Pancreas (tissue), 10 donors: ENCODE data around the gene WNT5A. TPM values are rescaled to one million over a fixed set of nuclear protein-coding genes. Genes with fewer than 3 reads are reported as not detected.
A peak's percentile ranks its signal among the peaks of the same experiment; 100 is the strongest.

Source experiments
- ATAC-seq, 4 donors: fragments of 200-7000 bp; cut with Tn5 transposase; one replicate each; pipeline versions ENCODE4 v1.8.0 to v1.9.1; 2020; ENCODE audit warnings: mild to moderate bottlenecking in 4 of 4, moderate library complexity in 4 of 4
- DNase-seq, 6 donors: peaks; one replicate each; pipeline ENCODE4 v3.0.0-alpha.2; 2020
- FAIRE-seq: peaks from 2 replicates; lab custom pipeline; 2012; peaks lifted over from hg19 to GRCh38; lab: Jason Lieb, UNC
- H3K27ac ChIP-seq, 4 donors: fragments of 200-600 bp; sonication (generic); 1 replicate in 3 of 4; 2 replicates in 1 of 4; pipeline versions ENCODE4 v1.5.0 to v1.8.0; 2020
- H3K27me3 ChIP-seq, 4 donors: fragments of 200-600 bp; one replicate each; pipeline ENCODE4 v1.8.0; 2021
- H3K36me3 ChIP-seq, 3 donors: fragments of 200-600 bp; sonication (generic) in 1 of 3; one replicate each; pipeline versions ENCODE4 v1.5.0 to v1.8.0; 2020 to 2021
- H3K4me1 ChIP-seq, 3 donors: fragments of 200-600 bp; one replicate each; pipeline ENCODE4 v1.8.0; 2021
- H3K4me3 ChIP-seq, 4 donors: fragments of 200-600 bp; sonication (generic) in 2 of 4; one replicate each; pipeline versions ENCODE4 v1.5.0 to v1.8.0; 2020 to 2021
- H3K9me3 ChIP-seq, 4 donors: fragments of 200-600 bp; one replicate each; pipeline ENCODE4 v1.8.0; 2021
- WGBS, 2 donors: extraction: QIAGEN DNeasy Blood & Tissue Kit; methylation state at CpG; one replicate each; pipeline ENCODE4 v1.1.7; 2013; 5-methylcytosine and 5-hydroxymethylcytosine counted together
- intact Hi-C, 3 donors: fragments of 100-400 bp; cut with DNase I; formaldehyde crosslinking; loops; one replicate each; pipeline versions ENCODE4 v1.11.1 to v1.14.2; 2022
- polyA plus RNA-seq, 2 donors: library from polyadenylated mRNA; stranded (reverse); fragments of 200-250 nt; gene quantifications; one replicate each; pipeline ENCODE4 v1.2.3, GENCODE V29; 2013
- total RNA-seq, 6 donors: library from RNA; stranded (reverse); fragmentation: NEBNext Ultra II Directional in 4 of 6; extraction: Animal tissue kit (Norgen Biotek cat#: 25700) in 4 of 6; gene quantifications; one replicate each; pipeline versions ENCODE4 v1.2.1 to v1.2.4, GENCODE V29; 2021 to 2023
- TF ChIP-seq, protein P1 (sequence below), 4 donors: fragments of 200-600 bp; sonication (generic) in 3 of 4; IDR thresholded peaks; one replicate each; pipeline versions ENCODE4 v1.5.0 to v1.8.0; 2021; ENCODE audit warnings: antibody characterized with exemption in 4 of 4
- donor health status: healthy with polysubstance abuse.
- donor health status: DM: no; HTN: no; CAD: no; lungs with moderate emphysema.
- donor health status: DM: no; HTN: no; CAD: no.
- donor health status: control.
- donor health status: control.
- donor health status: Bipolar disorder and iron deficiency.
- donor health status: DM: yes; HTN: yes; CAD: no.
- donor health status: DM: no; HTN: no; CAD: no.
- donor health status: DM: no; HTN: no; CAD: no.
- donor health status: DM: yes; HTN: yes; CAD: no.

WNT5A gene
- total and polyA plus RNA-seq, 8 donors, result 1.2 to 8.9 (median 4.8) TPM

- TF ChIP-seq, protein P1, sequence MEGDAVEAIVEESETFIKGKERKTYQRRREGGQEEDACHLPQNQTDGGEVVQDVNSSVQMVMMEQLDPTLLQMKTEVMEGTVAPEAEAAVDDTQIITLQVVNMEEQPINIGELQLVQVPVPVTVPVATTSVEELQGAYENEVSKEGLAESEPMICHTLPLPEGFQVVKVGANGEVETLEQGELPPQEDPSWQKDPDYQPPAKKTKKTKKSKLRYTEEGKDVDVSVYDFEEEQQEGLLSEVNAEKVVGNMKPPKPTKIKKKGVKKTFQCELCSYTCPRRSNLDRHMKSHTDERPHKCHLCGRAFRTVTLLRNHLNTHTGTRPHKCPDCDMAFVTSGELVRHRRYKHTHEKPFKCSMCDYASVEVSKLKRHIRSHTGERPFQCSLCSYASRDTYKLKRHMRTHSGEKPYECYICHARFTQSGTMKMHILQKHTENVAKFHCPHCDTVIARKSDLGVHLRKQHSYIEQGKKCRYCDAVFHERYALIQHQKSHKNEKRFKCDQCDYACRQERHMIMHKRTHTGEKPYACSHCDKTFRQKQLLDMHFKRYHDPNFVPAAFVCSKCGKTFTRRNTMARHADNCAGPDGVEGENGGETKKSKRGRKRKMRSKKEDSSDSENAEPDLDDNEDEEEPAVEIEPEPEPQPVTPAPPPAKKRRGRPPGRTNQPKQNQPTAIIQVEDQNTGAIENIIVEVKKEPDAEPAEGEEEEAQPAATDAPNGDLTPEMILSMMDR (IDR thresholded peaks at IDR 0.05), result no peak
- H3K4me3 ChIP-seq, result no peak overlapping the region
- no peaks in the 10 kb centered on the region for H3K36me3 ChIP-seq
- H3K27ac ChIP-seq, result no peak overlapping the region
- 58 to 73% methylated on average over 7 of the region's 7 CpGs for WGBS, 2 donors
- H3K27me3 ChIP-seq, result no peaks in the 10 kb centered on the region
- intact Hi-C loops, result no loop called here
- DNase-seq (no peak), ATAC-seq (no peak), FAIRE-seq (no peak)
- no peaks in the 10 kb centered on the region for H3K4me1 ChIP-seq
- no peaks in the 10 kb centered on the region for H3K9me3 ChIP-seq
Measured at GRCh38 chr3:55446850-55447249, 40.3 kb downstream of the WNT5A start.

DNA sequence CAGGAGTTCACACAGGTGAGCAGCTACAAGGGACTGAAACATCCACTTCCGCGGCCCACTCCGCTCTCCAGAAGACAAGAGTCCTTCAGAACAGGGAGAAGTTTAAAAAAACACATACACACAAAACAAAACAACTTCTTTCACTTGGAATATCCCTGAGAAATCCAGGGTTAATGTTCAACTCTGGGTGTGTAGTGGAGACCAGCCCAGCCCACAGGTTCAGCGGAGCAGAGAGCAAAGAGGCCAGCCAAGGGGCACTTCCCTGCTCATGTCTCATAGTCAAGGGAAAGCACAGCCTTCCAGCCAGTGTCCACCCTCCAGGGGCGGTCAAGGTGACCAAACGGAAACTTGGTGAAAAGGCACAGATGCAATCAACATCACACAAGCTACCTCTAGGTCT lies 41.6 kb downstream of the WNT5A start:
- intact Hi-C loops, result no loop called here
- Histone ChIP-seq H3K9me3 (no peaks in the 10 kb centered on the region), H3K36me3 (no peaks in the 10 kb centered on the region), H3K27me3 (no peaks in the 10 kb centered on the region), H3K27ac (no peak overlapping the region), H3K4me3 (no peak overlapping the region), H3K4me1 (no peaks in the 10 kb centered on the region)
- FAIRE-seq (no peak), ATAC-seq (peak in 3 of 4 donors; percentile 69 to 80 (median 73)), DNase-seq (peak in 1 of 6 donors; percentile 12)
- TF ChIP-seq, protein P1 (IDR thresholded peaks at IDR 0.05), result no peak
- WGBS, 2 donors, result 36 to 42% methylated on average over 6 of the region's 6 CpGs

DNA sequence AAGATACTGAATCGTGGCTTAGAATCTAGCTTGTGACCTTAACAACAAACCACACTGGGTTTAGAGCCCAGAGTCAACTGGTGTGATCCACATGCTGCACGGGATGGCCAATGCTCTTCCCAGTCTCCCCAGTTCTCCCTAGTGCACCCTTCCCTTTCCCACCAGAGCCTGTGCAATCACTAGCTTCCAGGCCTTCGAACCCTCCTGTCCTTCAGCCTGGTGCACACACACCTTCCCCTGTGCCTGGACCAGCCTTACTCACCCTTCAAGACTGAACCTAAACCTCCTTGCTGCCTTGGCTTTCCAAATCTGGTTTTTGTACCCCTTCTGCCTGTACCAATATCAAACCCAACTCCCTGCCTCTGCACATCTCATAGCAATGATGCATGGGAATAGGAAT lies 43.8 kb downstream of the WNT5A start:
- TF ChIP-seq, protein P1 (IDR thresholded peaks at IDR 0.05), result no peak
- ATAC-seq, result no peak
- H3K4me3 ChIP-seq, result no peak overlapping the region
- no peak for FAIRE-seq
- 80 to 85% methylated on average over 3 of the region's 3 CpGs for WGBS, 2 donors
- no peaks in the 10 kb centered on the region for H3K27me3 ChIP-seq
- intact Hi-C loops, result no loop called here
- no peak overlapping the region for H3K27ac ChIP-seq
- H3K9me3 ChIP-seq, result no peaks in the 10 kb centered on the region
- DNase-seq, result no peak
- H3K4me1 ChIP-seq, result no peaks in the 10 kb centered on the region
- no peaks in the 10 kb centered on the region for H3K36me3 ChIP-seq

DNA sequence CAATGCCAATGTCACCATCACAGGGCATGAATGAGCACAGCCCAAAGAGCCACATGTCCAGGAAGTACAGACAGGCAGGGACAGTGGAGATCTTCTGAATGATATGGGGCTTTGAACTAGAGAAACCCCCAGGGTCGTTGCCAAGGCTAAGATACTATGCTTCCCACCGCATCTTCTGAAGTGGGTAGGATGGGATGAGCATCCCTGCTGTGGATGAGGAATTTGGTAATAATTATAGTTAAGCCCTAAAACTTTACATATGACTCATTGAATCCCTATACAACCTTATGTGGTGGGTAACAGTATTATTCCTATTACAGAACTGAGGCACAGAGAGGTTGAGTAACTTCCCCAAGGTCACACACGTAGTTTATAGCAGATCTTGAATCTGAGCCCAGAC lies 44.2 kb downstream of the WNT5A start:
- TF ChIP-seq, protein P1 (IDR thresholded peaks at IDR 0.05), result no peak
- Histone ChIP-seq H3K4me1 (no peaks in the 10 kb centered on the region), H3K9me3 (no peaks in the 10 kb centered on the region), H3K36me3 (no peaks in the 10 kb centered on the region), H3K27ac (no peak overlapping the region), H3K4me3 (no peak overlapping the region), H3K27me3 (no peaks in the 10 kb centered on the region)
- 66% methylated on average over 3 of the region's 3 CpGs for WGBS, 2 donors
- no peak for FAIRE-seq
- intact Hi-C loops, result no loop called here
- ATAC-seq, result no peak
- DNase-seq, result no peak

DNA sequence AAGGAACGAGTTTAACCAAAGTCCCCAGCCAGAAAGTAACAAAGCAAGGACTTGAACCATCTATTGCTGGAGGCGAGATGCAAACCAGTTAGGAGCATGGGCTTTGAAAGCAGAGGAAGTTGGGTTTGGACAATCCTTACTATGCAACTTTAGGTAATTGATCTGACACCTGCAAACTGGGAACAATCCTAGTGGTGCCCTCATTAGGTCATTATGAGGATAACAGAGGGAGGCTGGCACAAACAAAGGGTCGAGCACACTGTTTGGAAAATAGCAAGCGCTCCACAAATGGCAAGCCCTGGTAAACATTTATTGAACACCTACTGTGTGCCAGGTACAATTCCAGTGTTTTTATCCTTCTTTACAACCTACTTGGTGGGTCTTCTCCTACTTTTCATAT lies 45.6 kb downstream of the WNT5A start:
- ATAC-seq, result no peak
- no peak overlapping the region for H3K4me3 ChIP-seq
- TF ChIP-seq, protein P1 (IDR thresholded peaks at IDR 0.05), result no peak
- H3K9me3 ChIP-seq, result no peaks in the 10 kb centered on the region
- DNase-seq, result no peak
- no peak overlapping the region for H3K27ac ChIP-seq
- H3K27me3 ChIP-seq, result no peaks in the 10 kb centered on the region
- no peaks in the 10 kb centered on the region for H3K36me3 ChIP-seq
- 89% methylated on average over 4 of the region's 4 CpGs for WGBS, 2 donors
- H3K4me1 ChIP-seq, result no peaks in the 10 kb centered on the region
- FAIRE-seq, result no peak
- intact Hi-C loops, result no loop called here
